Stimulated activated CD4-positive, alpha-beta T cell treated with anti-CD3 and anti-CD28 coated beads, Interleukin-1b, Interleukin-23, amount 100 ng/mL, for 1 hour (primary cell): ENCODE results near the gene CPT1B.

Experiments used
- DNase-seq, 2 donors: peaks; one replicate each; pipeline ENCODE4 v3.0.0-alpha.2; 2020; ENCODE audit warnings: low read depth in 2 of 2

CPT1B gene

DNA sequence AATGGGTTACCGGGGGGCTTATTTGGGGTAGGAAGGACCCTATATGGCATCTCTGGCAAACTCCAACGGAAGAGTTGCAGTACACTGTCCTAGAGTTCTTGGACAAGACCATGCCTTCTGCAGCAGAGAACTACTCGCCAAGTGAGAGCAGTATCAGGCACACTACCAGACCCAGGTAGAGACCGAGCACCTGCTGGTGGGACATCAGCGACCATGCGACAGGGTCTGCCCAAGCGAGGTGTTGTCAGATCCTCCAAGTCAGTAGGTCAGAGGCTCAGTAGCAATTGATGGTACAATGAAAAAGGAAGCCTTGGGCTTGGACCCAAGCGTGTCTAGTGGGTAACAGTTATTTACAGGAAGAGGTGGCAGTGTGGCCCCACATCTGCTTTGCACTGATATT lies 7.6 kb upstream of the CPT1B start:
- DNase-seq, result no peak

DNA sequence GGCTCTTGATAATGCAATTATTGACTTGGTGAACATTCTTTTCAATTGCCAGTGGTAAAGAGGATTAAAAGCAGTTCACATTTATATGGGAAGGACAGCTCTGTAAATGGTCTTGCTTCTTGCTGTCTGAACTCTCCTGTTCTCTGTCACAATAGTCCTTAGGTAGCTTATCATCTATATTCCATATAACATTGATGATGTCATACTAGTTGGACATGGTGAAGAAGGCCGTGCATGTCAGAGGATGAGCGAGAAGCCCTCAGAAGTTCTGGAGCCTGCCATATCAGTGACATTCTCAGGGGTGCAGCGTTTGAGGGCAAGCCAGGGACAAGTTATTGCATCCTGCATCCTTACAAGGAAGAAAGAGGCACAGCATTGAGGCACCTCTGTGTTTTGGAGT lies 7.0 kb upstream of the CPT1B start:
- DNase-seq, result no peak

DNA sequence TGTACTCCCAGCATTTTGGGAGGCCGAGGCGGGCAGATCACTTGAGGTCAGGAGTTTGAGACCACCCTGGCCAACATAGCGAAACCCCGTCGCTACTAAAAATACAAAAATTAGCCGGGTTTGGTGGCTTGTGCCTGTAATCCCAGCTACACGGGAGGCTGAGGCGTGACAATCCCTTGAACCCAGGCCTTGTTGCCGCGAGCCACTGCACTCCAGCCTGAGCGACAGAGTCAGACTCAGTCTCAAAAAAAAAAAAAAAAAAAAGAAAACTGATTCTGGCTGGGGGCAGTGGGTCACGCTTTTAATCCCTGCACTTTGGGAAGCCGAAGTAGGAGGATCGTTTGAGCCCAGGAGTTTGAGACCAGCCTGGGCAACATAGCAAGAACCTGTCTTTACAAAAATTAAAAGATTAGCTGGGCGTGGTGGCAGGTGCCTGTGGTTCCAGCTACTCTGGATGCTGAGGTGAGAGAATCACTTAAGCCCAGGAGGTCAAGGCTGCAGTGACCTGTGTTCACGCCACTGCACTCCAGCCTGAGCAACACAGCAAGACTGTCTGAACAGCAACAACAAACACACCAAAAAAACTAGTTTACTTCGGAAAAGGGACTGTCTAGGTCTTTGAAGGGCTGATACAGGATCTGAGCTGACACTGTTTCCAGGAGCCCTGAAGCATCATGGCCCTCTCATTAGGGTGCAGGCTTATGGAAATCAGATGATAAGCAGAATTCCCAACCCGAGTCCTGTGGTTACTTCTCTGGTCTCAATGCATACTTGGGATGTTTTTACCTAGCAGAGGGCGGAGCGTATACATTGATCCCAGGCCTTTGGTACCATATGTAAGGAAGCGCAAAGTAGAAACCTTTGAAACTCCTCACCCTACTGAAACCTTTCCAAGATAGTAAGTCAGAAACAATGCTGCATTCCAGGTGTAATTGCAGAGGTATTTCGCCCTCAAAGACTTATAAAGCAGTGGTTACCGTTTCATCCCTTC lies 6.2 kb upstream of the CPT1B start:
- DNase-seq, result no peak

DNA sequence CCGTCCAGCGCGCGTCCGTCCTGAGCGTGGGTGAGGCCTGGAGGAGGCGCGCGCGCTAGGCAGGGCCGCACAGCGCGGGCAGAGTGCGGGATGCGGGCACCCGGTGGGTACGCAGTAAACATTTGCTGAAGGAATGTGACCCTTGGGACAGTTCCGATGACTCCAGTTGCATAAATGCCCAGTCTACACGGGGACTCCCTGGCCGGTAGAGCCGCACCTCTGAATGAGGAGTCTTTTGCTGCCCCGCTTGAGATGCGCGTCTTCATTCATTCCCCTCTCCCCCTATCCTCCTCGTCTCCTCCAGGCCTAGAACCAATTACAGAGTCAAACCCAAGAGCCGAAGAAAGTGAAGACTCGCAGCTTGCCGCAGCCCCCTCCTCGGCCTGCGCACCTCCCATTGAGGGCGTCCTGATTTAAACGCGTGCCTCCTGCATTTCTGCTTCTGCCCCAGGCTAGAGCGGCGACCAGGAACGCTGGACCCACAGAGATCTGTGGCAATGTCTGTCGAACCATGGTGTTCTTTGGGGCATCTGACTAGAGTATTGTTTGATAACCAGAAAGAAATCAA lies 5.2 kb upstream of the CPT1B start:
- DNase-seq, result peak in 1 of 2 donors; percentile 10

- peak; percentile 95 for DNase-seq
These were observed 4.5 kb upstream of the CPT1B start, which contains the start of gene CHKB for GRCh38 chr22:50582493-50583293. Gene CHKB (minus strand): TSS chr22:50582849. CDS start chr22:50582781, 68 bp downstream.

GRCh38 chr22:50581950-50582492 lies 3.8 kb upstream of the CPT1B start:
- DNase-seq, result no peak

DNA sequence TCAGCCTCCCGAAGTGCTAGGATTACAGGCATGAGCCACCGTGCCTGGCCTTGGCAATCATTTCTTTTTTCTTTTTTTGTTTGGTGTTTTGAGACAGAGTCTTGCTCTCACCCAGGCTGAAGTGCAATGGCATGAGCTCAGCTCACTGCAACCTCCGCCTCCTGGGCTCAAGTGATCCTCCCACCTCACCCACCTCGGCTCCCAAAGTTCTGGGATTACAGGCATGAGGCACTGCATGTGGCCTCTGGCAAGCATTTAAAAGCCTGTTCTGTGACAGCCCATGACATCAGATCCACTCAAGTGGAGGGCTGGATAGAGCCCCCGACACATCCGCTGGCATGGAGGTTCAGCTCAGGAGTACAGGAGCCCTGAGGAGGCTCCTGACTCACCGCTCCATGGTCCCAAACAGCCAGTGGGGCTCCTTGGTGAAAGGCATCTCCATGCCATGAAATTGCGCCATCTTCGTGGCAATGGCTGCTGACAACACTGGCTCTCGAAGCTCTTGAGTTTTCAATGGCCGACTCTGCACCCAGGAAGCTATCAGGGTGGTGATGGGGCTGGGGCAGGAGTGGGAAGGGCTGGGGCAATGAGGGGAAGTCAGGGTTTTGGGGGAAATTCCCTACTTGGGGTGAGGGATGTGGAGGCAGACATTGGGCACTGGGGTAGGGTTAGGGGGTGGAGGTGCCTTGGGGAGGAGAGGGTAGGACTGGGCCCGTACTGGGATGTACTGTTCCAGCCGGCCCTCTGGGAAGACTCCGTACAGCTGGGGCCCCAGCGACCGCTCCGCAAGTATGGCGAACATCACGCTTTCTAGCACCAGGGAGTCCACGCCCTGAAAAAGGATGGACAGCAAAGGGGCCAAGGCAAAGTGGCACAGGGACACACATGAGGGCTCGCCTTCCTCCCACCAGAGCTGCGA lies 3.1 kb upstream of the CPT1B start:
- DNase-seq, result no peak

DNA sequence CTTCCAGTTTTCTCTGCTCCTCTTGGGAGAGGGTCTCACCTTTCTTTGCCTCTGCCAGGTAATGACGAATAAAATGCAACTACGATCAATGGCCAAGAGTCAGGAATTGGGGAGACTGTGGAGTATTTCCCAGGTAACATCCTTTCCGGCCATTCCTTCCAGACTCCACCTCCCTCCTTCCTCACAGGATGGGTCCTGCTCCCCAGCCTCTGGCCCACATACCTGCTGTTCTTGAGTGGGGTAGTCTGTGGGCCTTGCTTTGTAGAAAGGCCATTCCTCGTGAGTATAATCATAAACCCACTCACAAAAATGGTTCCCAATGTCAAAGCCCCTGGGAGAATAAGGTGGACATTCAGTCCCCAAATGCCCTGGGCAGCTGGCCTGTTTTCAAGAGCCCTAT lies 1.5 kb upstream of the CPT1B start:
- DNase-seq, result no peak

GRCh38 chr22:50578776-50579310 lies 616 bp upstream of the CPT1B start:
- no peak for DNase-seq

GRCh38 chr22:50577697-50577986 lies 585 bp downstream of the CPT1B start:
- no peak for DNase-seq

DNA sequence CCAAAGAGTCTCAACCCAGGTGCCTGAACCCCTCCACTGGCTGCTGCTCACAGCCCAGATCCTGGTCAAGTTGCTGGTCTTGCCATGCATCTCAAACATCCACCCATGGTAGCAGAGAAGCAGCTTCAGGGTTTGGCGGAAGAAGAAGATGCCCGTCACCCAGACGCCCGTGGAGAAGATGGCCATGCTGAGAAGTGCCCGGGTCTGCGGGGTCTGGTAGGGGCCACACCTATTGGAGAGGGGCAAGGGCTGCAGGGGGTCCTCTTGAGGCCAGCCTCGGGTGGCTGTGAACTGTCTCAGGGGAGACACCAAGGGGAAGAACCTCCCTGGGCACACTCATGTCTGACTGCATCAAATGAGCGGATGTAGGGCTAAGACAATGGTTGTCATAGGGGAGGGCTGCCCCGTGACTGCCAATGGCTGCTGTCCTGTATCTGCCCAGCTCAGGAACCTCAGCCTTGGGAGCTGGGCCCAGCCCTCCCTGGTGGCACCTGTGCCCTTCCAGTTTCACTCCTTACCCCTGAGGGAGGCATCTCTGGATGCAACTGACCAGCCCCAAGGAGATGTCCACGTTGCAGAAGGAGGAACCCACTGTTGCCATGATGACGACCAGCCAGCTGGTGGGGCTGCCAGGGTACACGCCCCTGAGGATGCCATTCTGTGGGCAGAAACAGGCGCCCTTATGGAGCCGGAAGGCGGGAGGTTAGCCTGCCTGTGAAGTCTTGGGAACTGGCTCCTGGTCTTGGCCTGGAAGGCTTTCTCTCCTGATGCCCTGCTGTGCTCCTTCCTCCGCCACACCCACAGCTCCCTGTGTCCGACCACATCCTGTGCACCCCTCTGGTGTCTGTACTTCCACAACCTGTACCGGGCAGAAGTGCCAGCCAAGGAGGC lies 1.2 kb downstream of the CPT1B start:
- DNase-seq, result no peak

- no peak for DNase-seq
These were observed 2.2 kb downstream of the CPT1B start for GRCh38 chr22:50576070-50576469.

DNA sequence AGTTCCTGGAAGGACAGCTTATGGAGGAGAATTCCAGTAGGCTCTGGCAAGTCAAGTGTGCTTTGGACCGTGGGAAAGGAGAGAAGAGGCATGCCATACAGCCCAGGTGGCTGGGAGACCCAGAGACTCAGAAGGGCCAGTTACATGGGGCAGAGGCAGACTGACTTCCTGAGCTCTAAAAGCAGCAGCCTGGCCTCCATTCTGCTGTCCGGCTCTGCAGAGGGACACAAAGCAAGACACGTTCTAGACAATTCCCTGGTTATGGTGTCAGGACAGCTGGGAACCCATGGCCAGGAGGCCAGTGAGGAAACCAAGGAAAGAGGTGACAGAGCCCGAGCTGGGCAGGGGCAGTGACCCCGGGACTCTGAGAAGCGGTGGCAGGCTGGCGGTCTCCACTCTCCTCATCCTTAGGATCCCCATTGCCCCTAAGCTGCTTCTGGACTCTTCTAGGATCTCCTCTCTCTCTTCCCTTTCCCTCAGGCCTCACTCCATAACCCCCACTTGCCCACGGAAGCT lies 2.7 kb downstream of the CPT1B start:
- no peak for DNase-seq

DNA sequence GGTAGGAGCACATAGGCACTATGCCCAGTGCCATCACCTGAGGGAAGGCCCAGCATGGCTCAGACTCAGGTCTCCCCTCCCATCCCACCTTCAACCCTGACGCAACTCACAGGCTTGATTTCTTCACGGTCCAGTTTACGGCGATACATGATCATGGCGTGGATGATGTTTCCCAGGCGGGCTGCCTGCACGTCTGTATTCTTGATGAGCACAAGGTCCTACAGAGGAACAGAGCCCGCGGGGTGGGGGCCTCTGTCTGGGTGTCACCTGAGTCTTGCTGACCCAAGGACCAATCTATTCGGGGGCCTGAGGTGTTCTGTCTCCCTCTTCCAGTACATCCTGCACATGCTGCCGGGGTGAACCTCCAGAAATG lies 3.9 kb downstream of the CPT1B start:
- no peak for DNase-seq

GRCh38 chr22:50573491-50574382 lies 4.5 kb downstream of the CPT1B start:
- no peak for DNase-seq

GRCh38 chr22:50572965-50573364 lies 5.3 kb downstream of the CPT1B start:
- DNase-seq, result no peak

GRCh38 chr22:50571264-50572175 lies 6.7 kb downstream of the CPT1B start:
- no peak for DNase-seq

GRCh38 chr22:50570861-50571260 lies 7.4 kb downstream of the CPT1B start:
- DNase-seq, result no peak
